ENCODE measurements around the gene ENAH. TPM values are rescaled to one million over a fixed set of nuclear protein-coding genes. Genes with fewer than 3 reads are reported as not detected.

ENAH gene
- total RNA-seq, 1 experiment from 2014 or later = 100 TPM

DNA sequence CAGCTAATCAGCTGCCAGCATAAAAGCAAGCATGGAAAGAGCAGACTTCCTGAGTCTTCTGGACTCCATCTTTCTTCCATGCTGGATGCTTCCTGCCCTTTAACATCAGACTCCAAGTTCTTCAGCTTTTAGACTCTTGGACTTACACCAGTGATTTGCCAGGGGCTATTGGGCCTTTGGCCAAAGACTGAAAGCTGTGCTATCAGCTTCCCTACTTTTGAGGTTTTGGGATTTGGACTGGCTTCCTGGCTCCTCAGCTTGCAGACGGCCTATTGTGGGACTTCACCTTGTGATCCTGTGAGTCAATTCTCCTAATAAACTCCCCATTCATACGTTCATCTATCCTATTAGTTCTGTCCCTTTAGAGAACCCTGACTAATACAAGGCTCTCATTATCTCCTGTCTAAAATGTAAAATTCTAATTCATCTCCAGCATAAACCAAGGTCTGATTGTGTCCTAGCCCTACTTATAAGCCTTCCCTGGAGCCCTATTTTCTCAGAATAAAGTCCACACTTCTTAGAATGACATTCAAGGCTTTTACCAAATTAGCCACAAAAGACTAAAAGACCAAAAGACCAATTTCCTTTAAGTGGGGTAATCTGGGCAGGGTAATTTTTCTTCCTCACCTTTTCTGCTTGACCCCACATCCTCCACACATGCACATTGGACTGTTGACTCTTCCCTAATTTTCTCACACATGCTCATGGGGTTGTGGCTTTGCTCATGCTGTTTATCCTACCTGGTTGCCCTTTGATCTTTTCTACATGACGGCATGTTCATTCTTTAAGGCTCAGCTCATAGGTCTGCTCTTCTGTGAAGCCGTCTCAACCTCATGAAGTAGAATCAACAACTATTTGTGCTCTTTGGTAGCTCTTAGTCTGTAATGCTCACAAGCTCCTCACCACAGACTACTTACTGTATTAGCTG lies 18.1 kb upstream of the ENAH start:
- POLR2A ChIA-PET = no interaction called here
- Histone ChIP-seq H3K4me3 (replicated peaks in 1 of 2; ENCODE audit: low read depth in 1 of 2, low read length in 2 of 2) (no peak overlapping the region), H3K27ac (ENCODE audit: low read depth, low read length) (no peak overlapping the region), H3K9me3 (ENCODE audit: control insufficient read depth in 1 of 2, insufficient read depth in 1 of 2, low read depth in 1 of 2, low read length in 2 of 2) (no peaks in the 10 kb centered on the region), H3K27me3 (ENCODE audit: insufficient read depth, low read length) (no peaks in the 10 kb centered on the region), H3K36me3 (ENCODE audit: control insufficient read depth in 1 of 2, insufficient read depth in 2 of 2, low read length in 2 of 2) (no peaks in the 10 kb centered on the region), H4K20me1 (ENCODE audit: insufficient read depth) (no peaks in the 10 kb centered on the region), H3K9ac (ENCODE audit: low read length) (no peak overlapping the region), H2AFZ (ENCODE audit: low read depth, low read length, poor library complexity, severe bottlenecking) (no peak overlapping the region), H3K9me2 (ENCODE audit: insufficient read depth) (no peaks in the 10 kb centered on the region), H3K79me2 (ENCODE audit: insufficient read depth, low read length) (no peaks in the 10 kb centered on the region), H3K4me1 (ENCODE audit: control insufficient read depth in 1 of 2, insufficient read depth in 2 of 2, low read length in 2 of 2) (peaks cover 0 to 3% of the 10 kb centered on the region in 2 experiments; a peak in 1 of 4 replicates), H3K4me2 (ENCODE audit: low read length) (no peak overlapping the region)
- intact Hi-C loops (cut with micrococcal nuclease) = no loop called here
- TF ChIP-seq EZH2 (IDR thresholded peaks at IDR 0.05) (no peak), YY1 (IDR thresholded peaks at IDR 0.05; ENCODE audit: extremely low read depth, insufficient replicate concordance, low read depth, low read length) (no peak), RAD21 (IDR thresholded peaks at IDR 0.05; ENCODE audit: low read depth) (no peak), POLR2A (IDR thresholded peaks at IDR 0.05; ENCODE audit: borderline replicate concordance, extremely low read depth, insufficient read depth, insufficient read length) (no peak), EGR1 (IDR thresholded peaks at IDR 0.05; ENCODE audit: low read depth) (no peak), SRF (IDR thresholded peaks at IDR 0.05; ENCODE audit: low read depth) (no peak), TCF7L2 (IDR thresholded peaks at IDR 0.05; ENCODE audit: borderline replicate concordance, extremely low read depth, insufficient read depth, insufficient read length) (no peak), POLR2AphosphoS5 (IDR thresholded peaks at IDR 0.05; ENCODE audit: low read depth, low read length) (no peak), ZFX (IDR thresholded peaks at IDR 0.05) (no peak), ZNF274 (IDR thresholded peaks at IDR 0.05; ENCODE audit: low read depth, low read length) (no peak), EZH2phosphoT487 (IDR thresholded peaks at IDR 0.05; ENCODE audit: borderline replicate concordance) (no peak), ELF1 (IDR thresholded peaks at IDR 0.05; ENCODE audit: borderline replicate concordance, low read depth) (no peak), CBX3 (IDR thresholded peaks at IDR 0.05; ENCODE audit: low read depth) (no peak)
- TF ChIP-seq, protein P1, sequence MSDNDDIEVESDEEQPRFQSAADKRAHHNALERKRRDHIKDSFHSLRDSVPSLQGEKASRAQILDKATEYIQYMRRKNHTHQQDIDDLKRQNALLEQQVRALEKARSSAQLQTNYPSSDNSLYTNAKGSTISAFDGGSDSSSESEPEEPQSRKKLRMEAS (IDR thresholded peaks at IDR 0.05) = no peak
- ATAC-seq (no peak), DNase-seq (ENCODE audit: low read depth, low spot score) (no peak)
- CTCF ChIA-PET = interaction anchor here (0.6 kb wide), 1 partner anchor 34 kb away, joined by 4 read pairs; no protein-coding TSS in a partner anchor
- BruUV-seq (replicated peaks) = no TSS peak
- RAD21 ChIA-PET (ENCODE audit: low non-redundant PET in 1 of 2, low total read pairs in 2 of 2, uncharacterized antibody in 2 of 2, unreplicated experiment in 2 of 2) = no interaction called here
